Measurements from ENCODE around the gene CYP3A7. TPM values are rescaled to one million over a fixed set of nuclear protein-coding genes. Genes with fewer than 3 reads are reported as not detected.

Gene CYP3A7
- total RNA-seq, 6 donors from 2014 or later, result 0.69 to 1.7 (median 1.1) TPM; not detected in 1

- TF ChIP-seq POLR2AphosphoS5 (IDR thresholded peaks at IDR 0.05), result no peak
- TF ChIP-seq CTCF (IDR thresholded peaks at IDR 0.05), result no peak
- no peak for TF ChIP-seq EP300 (IDR thresholded peaks at IDR 0.05)
- no peak for TF ChIP-seq POLR2A (IDR thresholded peaks at IDR 0.05)
These were observed 49.8 kb downstream of the CYP3A7 start for GRCh38 chr7:99685129-99685758.

GRCh38 chr7:99679400-99680191 is 55.4 kb downstream of the CYP3A7 start, which contains the start of gene CYP3A5:
Gene CYP3A5, minus strand, starts transcription at chr7:99679996. Its CDS starts 100 bp downstream, at chr7:99679896.
- no peaks in the 10 kb centered on the region for H3K36me3 ChIP-seq
- no peaks in the 10 kb centered on the region for H3K9me3 ChIP-seq
- WGBS, 2 donors, result 58 to 71% methylated on average over 10 of the region's 10 CpGs
- no peaks in the 10 kb centered on the region for H3K27me3 ChIP-seq
- no peak for TF ChIP-seq CTCF (IDR thresholded peaks at IDR 0.05)
- TF ChIP-seq EP300 (IDR thresholded peaks at IDR 0.05), result no peak
- TF ChIP-seq POLR2AphosphoS5 (IDR thresholded peaks at IDR 0.05), result peak in 1 of 2 donors; percentile 63
- H3K4me3 ChIP-seq, result peak within 1 kb of the TSS in 3 of 4 donors; percentile 24 to 43 (median 29)
- H3K27ac ChIP-seq, result peak within 1 kb of the TSS in 3 of 4 donors; percentile 38 to 57 (median 42)
- DNase-seq, result no peak
- ATAC-seq (ENCODE audit: low FRiP score in 2 of 2), result peak in 1 of 2 donors; percentile 87
- H3K4me1 ChIP-seq, result peaks cover 0 to 10% (median 3%) of the 10 kb centered on the region in 4 donors

More at GRCh38 chr7:99685129-99685758, 49.8 kb downstream of the CYP3A7 start:
- H3K27ac ChIP-seq, result no peak overlapping the region
- H3K36me3 ChIP-seq, result no peaks in the 10 kb centered on the region
- no peaks in the 10 kb centered on the region for H3K9me3 ChIP-seq
- 91 to 92% methylated on average over 9 of the region's 9 CpGs for WGBS, 2 donors
- DNase-seq (no peak), ATAC-seq (ENCODE audit: low FRiP score in 2 of 2) (no peak)
- no peaks in the 10 kb centered on the region for H3K4me1 ChIP-seq
- H3K4me3 ChIP-seq, result no peak overlapping the region
- H3K27me3 ChIP-seq, result no peaks in the 10 kb centered on the region

DNA sequence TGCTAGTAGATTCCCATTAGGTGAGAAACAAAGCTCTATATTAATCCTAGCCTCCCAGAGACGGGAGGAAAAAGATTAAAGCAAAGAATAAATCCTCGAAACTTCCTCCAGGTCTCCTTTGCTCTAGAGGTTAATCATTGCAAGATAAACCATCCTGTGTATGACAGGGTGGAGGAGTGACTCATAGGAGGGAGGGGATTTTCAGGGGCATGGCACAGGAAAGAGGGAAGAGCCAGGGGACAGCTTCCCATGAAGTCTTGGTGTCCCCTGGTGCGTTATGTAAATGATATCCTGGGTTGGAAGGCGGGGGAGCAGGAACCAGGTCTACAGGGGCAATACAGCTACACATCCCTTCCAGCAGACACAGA is 56.0 kb downstream of the CYP3A7 start:
- Histone ChIP-seq H3K27ac (peak overlapping the region in 2 of 4 donors; percentile 42 to 57), H3K4me3 (peak overlapping the region in 3 of 4 donors; percentile 24 to 43 (median 29)), H3K4me1 (peaks cover 0 to 10% (median 3%) of the 10 kb centered on the region in 4 donors), H3K36me3 (no peaks in the 10 kb centered on the region), H3K27me3 (no peaks in the 10 kb centered on the region), H3K9me3 (no peaks in the 10 kb centered on the region)
- no peak for DNase-seq
- 30 to 62% methylated on average over 3 to 4 of the region's 4 CpGs for WGBS, 2 donors
- no peak for TF ChIP-seq EP300 (IDR thresholded peaks at IDR 0.05)
- no peak for TF ChIP-seq POLR2AphosphoS5 (IDR thresholded peaks at IDR 0.05)
- no peak for TF ChIP-seq POLR2A (IDR thresholded peaks at IDR 0.05)
- no peak for TF ChIP-seq CTCF (IDR thresholded peaks at IDR 0.05)
- peak; percentile 44 to 78 for ATAC-seq (ENCODE audit: low FRiP score in 2 of 2)

DNA sequence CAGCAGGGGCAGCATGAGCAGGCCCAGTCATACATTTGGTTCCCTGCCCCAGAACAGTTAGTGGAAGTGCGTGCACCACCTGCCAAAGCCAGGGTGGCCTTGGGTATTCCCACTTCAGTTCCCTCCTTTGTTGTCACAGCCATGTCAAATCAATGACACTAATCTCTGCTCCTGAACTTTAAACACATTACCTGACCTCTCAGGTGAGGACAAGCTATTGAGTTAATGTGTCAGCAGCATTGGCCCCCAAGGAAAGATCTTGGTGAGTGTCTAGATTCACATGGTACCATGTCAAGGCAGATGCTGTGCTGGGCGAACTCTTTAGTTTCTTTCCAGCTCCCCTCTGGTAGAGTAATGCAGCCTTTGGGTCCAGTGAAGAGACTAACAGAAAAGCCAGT is 57.3 kb downstream of the CYP3A7 start:
- Histone ChIP-seq H3K36me3 (peaks cover 0 to 3% (median under 1%) of the 10 kb centered on the region in 4 donors), H3K27ac (no peak overlapping the region), H3K27me3 (no peaks in the 10 kb centered on the region), H3K9me3 (no peaks in the 10 kb centered on the region), H3K4me1 (peaks cover 0 to 10% (median 3%) of the 10 kb centered on the region in 4 donors), H3K4me3 (peak overlapping the region in 1 of 4 donors; percentile 43)
- 100% methylated on average over 2 of the region's 2 CpGs for WGBS, 2 donors
- ATAC-seq (ENCODE audit: low FRiP score in 2 of 2) (no peak), DNase-seq (no peak)
- no peak for TF ChIP-seq POLR2AphosphoS5 (IDR thresholded peaks at IDR 0.05)
- TF ChIP-seq POLR2A (IDR thresholded peaks at IDR 0.05), result no peak
- TF ChIP-seq CTCF (IDR thresholded peaks at IDR 0.05), result no peak
- no peak for TF ChIP-seq EP300 (IDR thresholded peaks at IDR 0.05)
